Ascending aorta (tissue), 2 donors: ENCODE measurements around the gene MRM2. TPM values are rescaled to one million over a fixed set of nuclear protein-coding genes. Genes with fewer than 3 reads are reported as not detected.

Source experiments
- DNase-seq, 2 donors: peaks; one replicate each; pipeline ENCODE4 v3.0.0-alpha.2; 2019; ENCODE audit warnings: low spot score in 2 of 2
- H3K27ac ChIP-seq, 2 donors: fragments of 200-600 bp; sonication (generic); one replicate each; pipeline ENCODE4 v1.5.1; 2016 to 2017; ENCODE audit warnings: mild to moderate bottlenecking in 1 of 2
- H3K27me3 ChIP-seq: fragments of 200-600 bp; sonication (generic); one replicate; pipeline ENCODE4 v1.5.1; 2017
- H3K36me3 ChIP-seq, 2 donors: fragments of 200-600 bp; sonication (generic); one replicate each; pipeline ENCODE4 v1.5.1; 2016
- H3K4me1 ChIP-seq, 2 donors: fragments of 200-600 bp; sonication (generic); one replicate each; pipeline ENCODE4 v1.5.1; 2016 to 2017; ENCODE audit warnings: mild to moderate bottlenecking in 1 of 2
- H3K4me3 ChIP-seq, 2 donors: fragments of 200-600 bp; sonication (generic); one replicate each; pipeline ENCODE4 v1.5.1; 2016 to 2017; ENCODE audit warnings: mild to moderate bottlenecking in 1 of 2
- H3K9me3 ChIP-seq, 2 donors: fragments of 200-600 bp; sonication (generic); one replicate each; pipeline ENCODE4 v1.5.1; 2016
- CTCF ChIP-seq, 3 experiments: fragments of 200-600 bp in 2 of 3; fragments of 450-650 bp in 1 of 3; sonication (generic) in 2 of 3; IDR thresholded peaks; one replicate each; pipeline ENCODE4 v1.5.1; 2016 to 2019; ENCODE audit warnings: antibody characterized with exemption in 3 of 3, mild to moderate bottlenecking in 1 of 3, moderate library complexity in 1 of 3
- intact Hi-C: fragments of 100-400 bp; cut with DNase I; formaldehyde crosslinking; loops from one replicate; pipeline ENCODE4 v1.15.1; 2023
- total RNA-seq: library from RNA; depleted of rRNA; stranded (reverse); fragments of >200 nt; gene quantifications from one replicate; pipeline ENCODE4 v1.1.0, GENCODE V29; 2016

MRM2 gene
- total RNA-seq, 1 donor from 2014 or later = 6.7 TPM

- Histone ChIP-seq H3K36me3 (peaks cover 0 to 5% of the 10 kb centered on the region in 2 donors), H3K4me3 (no peak overlapping the region), H3K27me3 (no peaks in the 10 kb centered on the region), H3K4me1 (no peaks in the 10 kb centered on the region), H3K9me3 (no peaks in the 10 kb centered on the region), H3K27ac (peak overlapping the region; percentile 32 to 70)
- DNase-seq = peak; percentile 27 to 78
- TF ChIP-seq CTCF (IDR thresholded peaks at IDR 0.05) = no peak
- intact Hi-C loops = no loop called here
Observed at GRCh38 chr7:2248984-2249694, 7.1 kb upstream of the MRM2 start.

- no peaks in the 10 kb centered on the region for H3K27me3 ChIP-seq
- no peaks in the 10 kb centered on the region for H3K9me3 ChIP-seq
- no peak for DNase-seq
- H3K27ac ChIP-seq = no peak overlapping the region
- peaks cover 3 to 7% of the 10 kb centered on the region in 2 donors for H3K4me1 ChIP-seq
- peak in 2 of 3 experiments; percentile 35 to 42 for TF ChIP-seq CTCF (IDR thresholded peaks at IDR 0.05)
- intact Hi-C loops = no loop called here
- H3K36me3 ChIP-seq = no peaks in the 10 kb centered on the region
- H3K4me3 ChIP-seq = no peak overlapping the region
Observed at GRCh38 chr7:2247141-2247995, 5.4 kb upstream of the MRM2 start.

- no peaks in the 10 kb centered on the region for H3K9me3 ChIP-seq
- no peak for DNase-seq
- peaks cover 3 to 10% of the 10 kb centered on the region in 2 donors for H3K4me1 ChIP-seq
- no peaks in the 10 kb centered on the region for H3K36me3 ChIP-seq
- no peak overlapping the region for H3K27ac ChIP-seq
- no peak overlapping the region for H3K4me3 ChIP-seq
- TF ChIP-seq CTCF (IDR thresholded peaks at IDR 0.05) = no peak
- H3K27me3 ChIP-seq = no peaks in the 10 kb centered on the region
- intact Hi-C loops = no loop called here
Observed at GRCh38 chr7:2245883-2246675, 4.1 kb upstream of the MRM2 start.

GRCh38 chr7:2244404-2244995 is 2.5 kb upstream of the MRM2 start:
- Histone ChIP-seq H3K9me3 (no peaks in the 10 kb centered on the region), H3K4me3 (no peak overlapping the region), H3K36me3 (peaks cover 0 to 2% of the 10 kb centered on the region in 2 donors), H3K27ac (no peak overlapping the region), H3K4me1 (peaks cover 3 to 16% of the 10 kb centered on the region in 2 donors), H3K27me3 (no peaks in the 10 kb centered on the region)
- DNase-seq = no peak
- intact Hi-C loops = loop anchor here (5.0 kb wide), 2 partner anchors 68 to 108 kb away; partner anchors contain the start of genes EIF3B and SNX8
- no peak for TF ChIP-seq CTCF (IDR thresholded peaks at IDR 0.05)

- no peaks in the 10 kb centered on the region for H3K27me3 ChIP-seq
- no peaks in the 10 kb centered on the region for H3K9me3 ChIP-seq
- no peak overlapping the region for H3K27ac ChIP-seq
- no peak for DNase-seq
- peaks cover 9 to 12% of the 10 kb centered on the region in 2 donors for H3K36me3 ChIP-seq
- intact Hi-C loops = loop anchor here (2.0 to 5.0 kb wide), 3 partner anchors 69 to 159 kb away; partner anchors contain the start of genes CHST12, EIF3B and SNX8
- peaks cover 3 to 16% of the 10 kb centered on the region in 2 donors for H3K4me1 ChIP-seq
- no peak overlapping the region for H3K4me3 ChIP-seq
- TF ChIP-seq CTCF (IDR thresholded peaks at IDR 0.05) = no peak
Observed at GRCh38 chr7:2243458-2243857, 1.5 kb upstream of the MRM2 start.
